ENCODE data around the gene URGCP.

The URGCP gene

DNA sequence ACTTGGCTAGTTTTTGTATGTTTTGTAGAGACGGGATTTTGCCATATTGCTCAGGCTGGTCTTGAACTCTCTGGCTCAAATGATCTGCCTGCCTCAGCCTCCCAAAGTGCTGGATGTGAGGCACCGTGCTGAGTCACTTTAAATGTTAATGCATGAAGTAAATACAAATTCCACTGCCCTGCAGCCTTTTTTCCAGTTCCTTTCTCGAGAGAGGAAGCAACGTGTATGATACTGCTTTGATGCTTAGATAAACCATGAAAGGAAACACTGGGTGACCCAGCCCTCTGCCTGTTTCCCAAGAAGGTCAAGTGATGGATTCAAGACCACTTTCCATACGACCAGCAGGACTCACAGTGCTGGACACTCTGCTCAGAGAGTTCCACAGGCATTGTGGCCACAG, 25.8 kb downstream of the URGCP start:
- TF ChIP-seq CTCF (IDR thresholded peaks at IDR 0.05; ENCODE audit: unreplicated experiment in 3 of 3): no peak
- no peak overlapping the region for H3K4me3 Mint-ChIP-seq
- peaks cover 73% of the 10 kb centered on the region for H3K36me3 Mint-ChIP-seq (ENCODE audit: low read depth)
- H3K9me3 Mint-ChIP-seq: no peaks in the 10 kb centered on the region
- H3K4me1 Mint-ChIP-seq: no peaks in the 10 kb centered on the region
- no peak overlapping the region for H3K27ac Mint-ChIP-seq
- no peaks in the 10 kb centered on the region for H3K27me3 Mint-ChIP-seq (ENCODE audit: low read depth)

- Mint-ChIP-seq H3K36me3 (ENCODE audit: low read depth) (peaks cover 70% of the 10 kb centered on the region), H3K27ac (no peak overlapping the region), H3K9me3 (no peaks in the 10 kb centered on the region), H3K4me3 (no peak overlapping the region), H3K4me1 (no peaks in the 10 kb centered on the region), H3K27me3 (ENCODE audit: low read depth) (no peaks in the 10 kb centered on the region)
- no peak for TF ChIP-seq CTCF (IDR thresholded peaks at IDR 0.05; ENCODE audit: unreplicated experiment in 3 of 3)
These were observed 26.9 kb downstream of the URGCP start for GRCh38 chr7:43879477-43879876.

- no peaks in the 10 kb centered on the region for H3K4me1 Mint-ChIP-seq
- H3K27me3 Mint-ChIP-seq (ENCODE audit: low read depth): no peaks in the 10 kb centered on the region
- no peak overlapping the region for H3K27ac Mint-ChIP-seq
- H3K9me3 Mint-ChIP-seq: no peaks in the 10 kb centered on the region
- no peak overlapping the region for H3K4me3 Mint-ChIP-seq
- H3K36me3 Mint-ChIP-seq (ENCODE audit: low read depth): peaks cover 64% of the 10 kb centered on the region
- no peak for TF ChIP-seq CTCF (IDR thresholded peaks at IDR 0.05; ENCODE audit: unreplicated experiment in 3 of 3)
These were observed 27.5 kb downstream of the URGCP start for GRCh38 chr7:43878867-43879266.

DNA sequence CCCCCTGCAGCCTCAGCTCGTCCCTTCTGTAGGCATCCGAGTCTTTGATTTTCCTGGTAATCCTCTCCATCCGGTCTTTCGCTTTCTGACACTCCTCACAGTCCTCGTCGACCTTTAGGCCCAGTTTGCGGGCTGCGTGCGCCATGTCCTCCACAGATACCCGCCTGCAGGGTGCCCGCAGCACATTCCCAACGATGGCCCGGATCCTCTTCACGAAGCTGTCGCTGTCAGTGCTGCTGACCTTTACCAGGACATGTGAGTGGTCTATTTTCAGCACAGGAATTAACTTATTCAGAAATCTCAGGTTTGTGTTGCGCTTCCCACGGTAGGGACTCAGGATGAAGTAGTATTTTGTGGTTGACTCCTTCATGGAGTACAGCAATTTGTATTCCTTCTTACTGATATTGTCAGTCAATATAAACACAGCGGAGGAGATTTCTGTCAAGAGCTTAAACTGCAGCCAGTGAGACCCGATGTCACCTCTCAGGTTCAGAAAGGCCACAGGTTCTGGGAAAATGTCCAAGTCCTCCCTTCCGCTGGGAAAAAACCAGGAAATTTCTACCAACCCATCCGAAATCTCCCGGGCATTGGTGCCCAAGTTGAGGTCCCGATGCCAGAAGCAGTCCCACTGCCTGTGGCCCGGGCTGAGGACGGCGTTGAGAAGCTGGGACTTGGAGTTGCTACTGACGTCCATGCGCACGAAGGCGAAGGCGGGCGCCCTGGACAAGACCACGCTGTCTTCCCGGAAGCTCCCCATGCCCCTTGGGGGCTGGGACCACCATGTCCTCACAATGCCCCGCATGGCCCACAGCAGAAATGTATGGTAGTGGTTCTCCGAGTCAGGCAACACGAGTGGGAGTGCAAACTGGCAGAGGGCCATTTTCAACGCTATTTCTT, 28.2 kb downstream of the URGCP start:
- H3K4me1 Mint-ChIP-seq: no peaks in the 10 kb centered on the region
- H3K27ac Mint-ChIP-seq: no peak overlapping the region
- H3K9me3 Mint-ChIP-seq: no peaks in the 10 kb centered on the region
- H3K27me3 Mint-ChIP-seq (ENCODE audit: low read depth): no peaks in the 10 kb centered on the region
- TF ChIP-seq CTCF (IDR thresholded peaks at IDR 0.05; ENCODE audit: unreplicated experiment in 3 of 3): no peak
- no peak overlapping the region for H3K4me3 Mint-ChIP-seq
- H3K36me3 Mint-ChIP-seq (ENCODE audit: low read depth): peaks cover 60% of the 10 kb centered on the region

DNA sequence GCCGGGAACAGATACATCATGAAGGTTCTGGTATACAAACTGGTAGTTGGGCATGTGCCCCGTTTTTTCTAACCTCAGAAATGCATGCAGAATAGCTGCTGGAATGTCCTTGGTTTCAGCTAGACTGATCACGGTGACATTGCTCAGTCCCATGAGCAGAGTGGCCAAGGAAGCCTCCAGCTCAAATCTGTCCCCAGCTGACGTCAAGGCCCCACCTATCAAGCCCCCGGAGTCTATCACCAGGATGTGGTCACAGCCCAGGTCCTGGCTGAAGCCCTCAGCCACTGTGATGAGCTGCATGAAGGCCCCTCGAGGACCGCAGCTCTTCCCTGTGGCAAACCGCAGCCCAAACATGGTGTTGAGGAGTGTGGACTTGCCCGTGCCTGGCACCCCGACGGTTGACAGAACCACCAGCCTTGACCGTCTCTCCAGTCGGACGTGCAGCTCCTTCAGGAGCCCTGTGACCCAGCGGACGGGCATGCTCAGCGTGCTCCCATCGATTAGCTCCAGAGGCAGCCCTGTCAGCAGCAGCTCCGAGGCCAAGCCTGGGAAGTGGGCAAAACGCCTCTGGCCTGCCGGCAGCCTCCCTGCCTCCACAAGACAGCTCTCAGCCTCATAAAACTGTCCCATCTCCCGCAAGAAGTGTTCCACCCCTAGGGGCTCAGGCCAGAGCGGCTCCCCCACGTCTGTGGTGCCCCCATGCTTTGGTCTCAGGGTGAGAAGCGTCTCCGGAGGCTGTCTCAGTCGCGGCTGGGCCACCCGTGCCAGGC, 29.2 kb downstream of the URGCP start:
- H3K9me3 Mint-ChIP-seq: no peaks in the 10 kb centered on the region

More for the DNA sequence above, 29.2 kb downstream of the URGCP start:
- H3K4me1 Mint-ChIP-seq: peaks cover 10% of the 10 kb centered on the region
- no peak overlapping the region for H3K4me3 Mint-ChIP-seq
- H3K27ac Mint-ChIP-seq: no peak overlapping the region
- no peaks in the 10 kb centered on the region for H3K27me3 Mint-ChIP-seq (ENCODE audit: low read depth)
- H3K36me3 Mint-ChIP-seq (ENCODE audit: low read depth): peaks cover 55% of the 10 kb centered on the region
- no peak for TF ChIP-seq CTCF (IDR thresholded peaks at IDR 0.05; ENCODE audit: unreplicated experiment in 3 of 3)

Data from nephron (organoid).